Skeletal muscle cell (primary cell): Measurements from ENCODE around the gene GALNT5.

Experiments
- DNase-seq: peaks from one replicate; pipeline ENCODE4 v3.0.0-alpha.2; 2010; ENCODE audit warnings: low read depth
- H3K4me3 ChIP-seq: 2 replicates; pipeline ENCODE4 v1.5.1; 2011; ENCODE audit warnings: low read depth, mild to moderate bottlenecking, control low read depth, low read length, moderate library complexity

The GALNT5 gene

DNA sequence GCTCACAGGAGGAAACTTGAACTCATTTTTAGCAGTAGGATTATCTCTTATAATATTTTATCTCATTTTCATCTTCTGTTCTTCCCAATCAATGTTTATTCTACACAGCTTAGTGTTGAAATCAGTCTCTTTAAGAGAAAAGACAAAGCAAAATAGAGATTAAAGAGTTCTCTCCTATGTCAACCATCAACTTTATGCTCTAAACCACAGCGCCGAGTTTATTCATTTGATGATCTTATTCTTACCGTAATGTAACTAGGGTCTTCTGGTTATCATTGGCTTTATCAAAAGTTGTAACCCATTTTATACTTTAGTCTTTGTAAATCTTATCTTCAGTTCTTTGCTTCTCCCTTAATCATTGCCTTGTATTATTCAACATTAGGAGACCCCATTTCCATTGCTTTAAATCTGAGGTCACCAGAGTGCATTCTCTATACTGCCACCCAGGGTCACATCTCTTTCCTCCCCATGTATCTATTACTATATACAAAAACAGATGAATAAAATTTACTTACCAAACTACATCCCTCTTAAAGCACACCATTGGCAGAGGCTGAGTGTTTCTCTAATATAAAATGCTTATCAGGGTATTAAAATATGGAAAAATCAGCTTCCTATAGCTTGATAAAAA lies 90.9 kb downstream of the GALNT5 start:
- no peak overlapping the region for H3K4me3 ChIP-seq
- DNase-seq, result no peak

GRCh38 chr2:157349949-157350515 lies 92.5 kb downstream of the GALNT5 start:
- no peak overlapping the region for H3K4me3 ChIP-seq
- no peak for DNase-seq

GRCh38 chr2:157355618-157356017 lies 98.1 kb downstream of the GALNT5 start:
- no peak for DNase-seq
- H3K4me3 ChIP-seq, result no peak overlapping the region

DNA sequence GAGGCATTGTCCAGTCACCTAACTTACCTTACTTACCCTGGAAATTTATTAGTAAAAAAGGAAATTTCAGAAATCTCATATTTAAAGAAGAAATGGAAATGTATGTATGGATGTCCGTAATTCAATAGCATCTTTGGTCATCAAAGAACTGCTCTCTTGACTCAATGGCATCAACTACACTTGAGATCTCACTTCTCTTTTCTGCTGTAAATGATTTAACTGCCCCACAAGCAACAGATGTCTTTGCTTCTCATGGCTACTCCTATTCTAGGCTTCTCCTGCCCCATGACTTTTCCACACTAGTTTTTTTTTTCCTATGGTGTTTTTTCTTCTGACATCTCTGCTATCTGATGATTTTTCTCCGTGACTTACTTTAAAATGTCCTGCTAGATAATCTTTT lies 102.1 kb downstream of the GALNT5 start:
- DNase-seq, result no peak
- H3K4me3 ChIP-seq, result no peak overlapping the region

GRCh38 chr2:157361526-157361925 lies 104.0 kb downstream of the GALNT5 start:
- no peak for DNase-seq
- H3K4me3 ChIP-seq, result no peak overlapping the region

- no peak for DNase-seq
- H3K4me3 ChIP-seq, result no peak overlapping the region
These were observed 105.1 kb downstream of the GALNT5 start for GRCh38 chr2:157362627-157363026.

DNA sequence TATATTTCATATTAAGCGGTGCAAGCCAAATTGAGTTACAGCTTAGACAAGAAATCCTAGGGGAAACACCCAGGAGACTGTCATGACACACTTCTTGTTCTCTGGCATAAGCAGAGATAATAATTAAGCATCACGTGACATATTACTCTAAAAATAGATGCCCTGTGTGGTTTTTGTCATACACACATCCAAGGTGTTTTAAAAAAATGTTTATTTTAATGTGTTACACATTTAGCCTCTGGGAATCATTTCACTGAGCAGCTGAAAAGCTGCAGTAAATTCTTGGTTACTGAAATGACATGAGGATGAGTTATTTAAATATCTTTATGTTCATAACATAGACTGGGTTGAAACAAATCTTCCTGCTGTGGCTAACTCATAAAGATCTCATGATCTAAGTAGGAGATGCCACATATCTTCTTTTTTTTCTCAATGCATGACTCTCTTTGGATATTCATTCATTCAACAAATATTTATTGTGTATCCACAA lies 106.2 kb downstream of the GALNT5 start:
- no peak overlapping the region for H3K4me3 ChIP-seq
- no peak for DNase-seq
